Measurements from ENCODE around the gene PLEKHA8.

The PLEKHA8 gene

DNA sequence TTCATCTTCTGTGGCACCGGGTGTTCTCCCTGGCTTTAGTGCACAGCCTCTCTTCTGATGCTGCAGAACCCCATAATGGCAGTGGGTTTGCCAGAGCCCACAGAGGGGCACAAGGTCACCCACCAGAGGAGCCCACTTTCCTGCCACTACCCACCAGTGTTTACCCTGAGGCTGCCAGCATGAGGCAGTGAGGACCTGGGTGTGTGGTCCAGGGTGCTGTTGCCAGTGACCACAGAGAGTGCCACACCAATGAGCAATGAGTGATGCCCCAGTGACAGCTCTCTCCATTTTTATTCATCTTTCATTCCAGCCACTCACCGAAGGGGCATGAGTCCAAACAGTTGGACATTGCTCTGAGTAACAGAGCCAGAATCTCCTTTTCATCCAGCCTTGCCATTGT, 141.4 kb downstream of the PLEKHA8 start:
- DNase-seq (ENCODE audit: low spot score): peak; percentile 34

DNA sequence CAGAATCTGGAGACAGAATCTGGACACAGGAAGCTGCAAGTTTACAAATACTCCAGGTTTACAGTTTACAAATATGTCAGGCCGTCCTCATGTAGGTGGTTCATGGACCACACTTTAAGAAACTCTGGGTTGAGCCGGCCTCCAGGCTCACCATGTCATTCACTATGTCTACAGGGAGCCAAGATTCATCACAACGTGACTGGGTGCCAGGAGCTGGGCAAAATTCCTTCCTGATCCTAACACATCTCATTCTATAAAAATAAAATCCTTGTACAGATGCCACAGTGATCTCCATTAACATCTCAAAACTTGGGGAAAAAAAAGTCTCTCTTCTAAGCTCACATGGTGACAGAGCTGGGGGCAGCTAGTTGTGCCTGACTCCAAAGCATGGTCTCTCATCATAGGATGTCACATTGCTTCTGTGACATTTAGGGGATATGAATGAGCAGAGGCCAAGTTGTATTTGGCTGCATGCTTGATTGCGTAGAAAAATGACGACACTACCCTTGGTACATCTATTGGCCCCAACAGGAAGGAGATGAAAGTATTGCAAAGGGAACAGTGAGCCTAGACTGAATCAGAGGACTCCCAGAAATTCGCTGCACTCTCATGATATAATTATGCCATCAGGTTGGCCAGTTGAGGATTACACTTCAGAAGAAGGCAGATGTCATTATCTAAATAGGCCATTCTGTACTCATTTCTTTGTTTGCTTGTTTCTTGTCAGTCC, 142.4 kb downstream of the PLEKHA8 start:
- DNase-seq (ENCODE audit: low spot score): no peak

DNA sequence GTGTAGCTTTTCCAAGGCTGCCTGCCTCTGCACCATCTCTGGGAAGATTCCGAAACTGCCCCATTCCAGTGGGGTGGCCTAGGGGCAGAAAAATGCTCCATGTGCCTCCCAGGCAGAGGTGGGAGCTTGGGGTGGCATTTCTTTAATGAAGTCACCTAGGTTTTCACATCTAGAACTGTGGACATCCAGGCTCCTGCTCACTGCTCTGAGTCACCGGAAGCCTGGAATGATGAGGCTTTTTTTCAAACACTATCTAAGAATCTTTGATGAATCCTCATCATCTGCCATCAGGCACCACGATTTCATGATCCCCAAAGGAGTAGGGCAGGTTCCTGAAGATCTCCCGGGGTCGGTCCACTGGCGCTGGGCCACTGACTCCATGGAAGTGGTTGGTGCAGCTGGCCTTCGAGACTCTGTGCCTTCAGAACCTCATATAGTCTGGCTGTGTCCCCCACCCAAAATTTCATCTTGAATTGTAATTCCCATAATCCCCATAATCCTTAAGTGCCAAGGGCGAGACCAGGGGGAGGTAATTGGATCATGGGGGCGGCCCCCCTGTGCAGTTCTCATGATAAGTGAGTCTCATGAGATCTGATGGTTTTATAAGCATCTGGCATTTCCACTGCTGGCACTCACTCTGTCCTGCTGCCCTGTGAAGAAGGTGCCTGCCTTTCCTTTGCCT, 143.7 kb downstream of the PLEKHA8 start:
- peak; percentile 38 for DNase-seq (ENCODE audit: low spot score)

DNA sequence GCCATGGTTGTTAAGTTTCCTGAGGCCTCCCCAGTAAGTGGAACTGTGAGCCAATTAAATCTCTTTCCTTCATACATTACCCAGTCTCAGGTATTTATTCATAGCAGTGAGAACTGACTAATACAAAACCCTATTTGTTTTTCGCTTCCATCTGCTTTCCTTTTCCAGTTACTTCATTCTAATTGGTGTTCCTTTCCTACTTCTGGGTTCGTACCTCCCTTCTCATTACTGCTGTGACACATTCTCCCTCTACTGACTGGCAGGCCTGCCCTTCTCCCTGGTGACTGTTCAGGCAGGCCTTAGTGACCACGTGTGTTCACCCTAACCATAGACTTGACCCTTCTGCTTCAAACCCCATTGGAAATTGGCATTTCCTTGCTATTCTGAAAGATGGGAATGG, 144.2 kb downstream of the PLEKHA8 start:
- no peak for DNase-seq (ENCODE audit: low spot score)

DNA sequence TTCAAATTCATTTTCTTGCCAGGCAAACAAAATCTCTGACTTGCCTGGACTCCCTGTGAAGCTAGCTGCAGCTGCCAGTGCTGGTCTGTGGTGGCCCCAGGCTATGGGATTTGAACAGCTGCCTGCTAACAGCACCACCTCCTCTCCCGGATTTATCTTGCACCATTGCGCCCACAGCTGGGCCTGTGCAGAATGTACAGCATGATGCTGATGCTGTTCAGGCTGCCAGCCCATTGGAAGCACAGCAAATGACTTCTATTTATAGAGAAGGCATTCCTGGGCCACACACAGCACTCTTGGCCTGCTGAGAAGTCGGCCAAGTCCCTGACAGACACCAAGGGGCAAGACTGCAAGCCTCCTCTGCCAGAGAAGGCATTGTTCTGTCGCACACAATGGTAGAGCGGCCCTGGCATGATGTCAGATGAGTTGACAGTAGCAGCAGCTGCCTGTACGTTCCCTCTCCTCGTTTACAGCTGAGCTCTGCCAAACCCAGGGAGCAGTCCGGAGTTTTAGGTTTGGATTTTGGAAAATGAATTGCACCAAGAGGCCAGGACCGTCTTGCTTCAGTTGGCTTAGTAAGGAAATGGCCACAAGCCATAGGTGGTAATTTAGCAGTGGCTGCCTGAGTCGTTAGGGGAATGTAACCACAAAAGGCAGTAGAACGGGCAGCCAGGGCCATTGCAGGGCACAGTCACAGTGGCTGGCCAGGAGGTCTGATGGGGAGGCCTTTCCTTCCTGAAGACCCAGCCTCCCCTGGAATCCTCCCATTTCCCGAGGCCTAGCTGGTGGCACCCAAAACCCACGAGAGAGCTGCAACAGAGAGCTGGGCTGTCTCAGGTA, 145.1 kb downstream of the PLEKHA8 start:
- peak; percentile 93 for DNase-seq (ENCODE audit: low spot score)

DNA sequence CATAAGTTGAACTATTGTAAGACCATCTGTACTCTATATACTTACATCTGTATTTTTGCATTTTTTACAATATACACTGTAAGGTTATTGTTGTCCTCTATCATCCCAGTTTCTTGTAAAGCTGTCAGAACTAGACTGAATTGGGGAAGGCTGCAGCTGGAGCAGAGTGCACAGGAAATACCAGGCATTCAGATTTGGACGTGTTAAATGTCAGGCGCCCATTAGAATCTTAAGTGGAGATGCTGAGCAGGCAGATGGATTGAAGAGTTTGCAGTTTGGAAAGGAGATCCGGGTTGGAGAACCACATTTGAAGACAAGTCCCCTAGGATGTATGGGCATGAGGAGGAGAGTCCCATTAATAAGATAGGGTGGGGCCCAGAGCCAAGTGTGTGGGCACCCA, 147.0 kb downstream of the PLEKHA8 start:
- DNase-seq (ENCODE audit: low spot score): no peak

DNA sequence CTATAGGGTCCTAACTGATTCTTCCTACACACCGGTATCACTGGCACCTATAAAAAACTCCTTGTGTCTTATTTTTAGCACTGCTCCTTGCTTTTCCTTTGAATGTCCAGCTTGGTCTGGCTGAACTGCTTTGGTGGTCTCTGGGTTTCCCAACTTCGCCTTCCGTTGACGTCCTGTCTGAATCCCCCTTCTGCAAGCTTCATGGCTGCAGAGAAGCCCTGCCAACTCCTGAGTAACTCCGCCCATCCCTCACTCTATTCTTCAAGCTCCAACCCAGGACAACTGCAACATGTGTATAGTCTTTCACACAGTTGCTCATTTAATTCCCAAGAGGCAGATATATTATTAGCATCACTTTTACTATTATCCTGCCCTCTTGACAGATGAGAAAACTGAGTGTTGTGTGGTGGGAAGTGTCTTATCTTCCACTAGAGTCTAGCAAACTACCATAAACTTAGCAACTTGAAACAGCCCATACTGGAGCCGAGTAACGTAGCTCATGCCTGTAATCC, 147.5 kb downstream of the PLEKHA8 start:
- no peak for DNase-seq (ENCODE audit: low spot score)

DNA sequence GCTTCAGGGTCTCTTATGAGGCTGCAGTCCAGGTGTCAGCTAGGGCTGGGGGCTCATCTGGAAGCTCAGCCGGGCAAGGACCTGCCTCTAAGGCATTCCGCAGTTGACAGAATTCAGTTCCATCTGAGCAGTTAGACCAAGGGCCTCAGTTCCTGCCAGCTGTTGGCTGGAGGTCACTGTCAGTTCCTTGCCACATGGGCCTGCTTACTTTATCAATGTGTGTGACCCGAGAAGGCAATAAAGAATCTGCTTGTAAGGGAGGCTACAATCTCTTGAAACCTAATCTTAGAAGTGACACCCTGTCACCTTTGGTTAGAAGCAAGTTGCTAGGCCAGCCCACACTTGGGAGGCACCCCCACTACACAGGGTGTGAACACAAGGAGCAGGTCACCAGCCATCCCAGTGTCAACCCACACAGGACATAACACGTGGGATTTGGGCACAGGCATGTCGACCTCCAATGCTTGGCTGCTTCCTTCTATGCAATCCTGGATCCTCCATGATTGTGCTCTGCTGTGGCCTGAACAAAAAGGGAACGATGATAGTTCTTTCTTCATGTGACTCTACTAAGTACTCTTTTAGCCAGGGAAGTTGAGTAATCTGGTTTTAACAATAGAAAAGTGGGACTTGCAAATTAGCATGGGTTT, 148.4 kb downstream of the PLEKHA8 start:
- no peak for DNase-seq (ENCODE audit: low spot score)

DNA sequence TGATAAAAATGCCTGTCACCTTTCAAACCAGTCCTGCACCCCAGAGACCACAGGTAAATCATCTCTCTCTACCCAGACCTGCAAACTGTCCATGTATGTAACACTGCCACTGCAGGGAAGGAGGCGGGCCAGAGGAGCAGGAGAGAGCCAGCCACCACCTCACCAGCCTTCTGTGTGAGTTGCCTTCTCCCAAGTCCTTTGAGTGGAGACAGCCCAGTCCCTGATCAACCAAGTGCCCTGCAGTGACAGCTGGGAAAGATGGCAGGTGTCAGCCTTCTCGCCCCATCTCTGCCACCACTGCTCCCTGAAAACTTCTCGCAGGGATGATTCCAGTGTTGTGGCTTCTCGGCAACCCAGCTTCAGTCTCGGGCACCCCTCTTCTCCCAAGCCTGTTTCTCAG, 149.0 kb downstream of the PLEKHA8 start:
- no peak for DNase-seq (ENCODE audit: low spot score)

DNA sequence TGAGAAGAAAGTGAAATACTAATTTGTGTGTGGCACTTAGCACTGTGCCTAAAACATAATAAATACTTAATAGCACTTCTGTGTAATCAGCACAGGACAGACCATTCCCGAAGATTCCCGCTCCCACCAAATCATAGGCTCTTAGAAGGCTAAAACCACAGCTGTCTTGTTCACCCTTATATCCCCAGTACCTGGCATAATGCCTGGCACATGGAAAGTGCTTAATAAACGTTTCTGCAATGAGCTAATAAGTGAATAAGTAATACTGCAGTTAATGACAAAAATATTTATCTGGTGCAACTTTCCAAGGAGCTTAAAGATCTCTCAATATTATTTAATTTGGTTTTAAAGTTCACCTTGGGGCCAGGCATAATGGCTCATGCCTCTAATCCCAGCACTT, 149.8 kb downstream of the PLEKHA8 start:
- DNase-seq (ENCODE audit: low spot score): no peak

DNA sequence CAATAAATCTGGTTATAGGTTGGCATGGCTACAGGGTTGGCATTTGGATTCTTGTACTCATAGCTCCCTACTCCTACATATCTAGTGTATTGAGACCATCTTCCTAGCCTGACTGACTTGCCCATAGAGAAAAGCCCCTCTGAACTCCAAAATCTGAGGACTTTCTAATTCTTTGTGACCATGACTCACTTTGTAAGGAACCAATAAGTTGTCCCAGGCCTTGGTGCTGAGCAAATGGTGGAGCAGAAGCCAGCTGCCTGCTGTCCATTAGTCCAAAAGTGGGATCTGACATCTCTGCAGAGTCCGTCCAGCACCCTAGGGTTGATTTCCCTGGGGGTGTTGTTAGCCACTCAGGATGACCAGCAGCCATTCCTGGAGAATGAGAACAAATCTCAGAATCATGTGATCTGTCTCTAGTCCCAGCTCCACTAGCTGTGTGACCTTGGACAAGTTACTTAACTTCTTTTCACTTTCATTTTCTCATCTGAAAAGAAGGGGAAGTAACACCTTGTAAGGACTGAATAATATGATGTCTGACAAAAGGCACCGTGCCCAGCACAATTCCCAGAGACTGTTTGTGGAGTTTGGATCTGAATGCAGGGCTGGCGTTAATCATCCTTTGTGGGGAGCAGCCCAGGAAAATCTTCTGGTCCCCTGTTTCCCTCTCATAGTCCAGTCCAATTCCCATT, 150.7 kb downstream of the PLEKHA8 start:
- DNase-seq (ENCODE audit: low spot score): no peak
